Thymus (tissue), 11 donors: Measurements from ENCODE around the gene EEF1B2. TPM values are rescaled to one million over a fixed set of nuclear protein-coding genes. Genes with fewer than 3 reads are reported as not detected.
"Not testable (repeated sequence)": the region's sequence is repeated elsewhere in the genome, so short reads cannot be mapped to it uniquely, and the experiment has no call there.

Source experiments
- DNase-seq, 9 donors: peaks; one replicate each; pipeline ENCODE4 v3.0.0-alpha.2; 2013; ENCODE audit warnings: low spot score in 9 of 9, low read depth in 6 of 9, missing footprints in 1 of 9
- H3K27ac ChIP-seq, 2 donors: one replicate each; pipeline ENCODE4 v1.5.1; 2013; ENCODE audit warnings: control low read depth in 1 of 2, low read depth in 1 of 2, low read length in 1 of 2, mild to moderate bottlenecking in 1 of 2, moderate library complexity in 1 of 2
- H3K27me3 ChIP-seq, 2 donors: one replicate each; pipeline ENCODE4 v1.5.1; 2013; ENCODE audit warnings: low read length in 1 of 2; ENCODE audit not compliant: control insufficient read depth in 2 of 2, insufficient read depth in 1 of 2
- H3K36me3 ChIP-seq, 2 donors: one replicate each; pipeline ENCODE4 v1.5.1; 2013; ENCODE audit warnings: low read length in 1 of 2, mild to moderate bottlenecking in 1 of 2, moderate library complexity in 1 of 2; ENCODE audit not compliant: control insufficient read depth in 2 of 2, insufficient read depth in 2 of 2
- H3K4me1 ChIP-seq, 2 donors: one replicate each; pipeline ENCODE4 v1.5.1; 2013; ENCODE audit warnings: low read length in 2 of 2; ENCODE audit not compliant: control insufficient read depth in 2 of 2, insufficient read depth in 2 of 2
- H3K4me3 ChIP-seq, 2 donors: one replicate each; pipeline ENCODE4 v1.5.1; 2013; ENCODE audit warnings: low read length in 2 of 2, control low read depth in 1 of 2, mild to moderate bottlenecking in 1 of 2
- H3K9me3 ChIP-seq, 2 donors: one replicate each; pipeline ENCODE4 v1.5.1; 2013; ENCODE audit warnings: low read length in 1 of 2, mild to moderate bottlenecking in 1 of 2; ENCODE audit not compliant: control insufficient read depth in 2 of 2, insufficient read depth in 1 of 2
- WGBS: extraction: QIAGEN DNeasy Blood & Tissue Kit; methylation state at CpG from one replicate; pipeline ENCODE4 v1.1.7; 2013; 5-methylcytosine and 5-hydroxymethylcytosine counted together
- polyA plus RNA-seq: library from polyadenylated mRNA; stranded (reverse); fragments of 200-250 nt; gene quantifications from one replicate; pipeline ENCODE4 v1.2.3, GENCODE V29; 2013
- total RNA-seq: library from RNA; stranded (reverse); fragments of 120-200 nt; gene quantifications from one replicate; pipeline ENCODE4 v1.2.4, GENCODE V29; 2013
- donor health status: healthy.

Gene EEF1B2
- total and polyA plus RNA-seq, 2 donors: 802 to 960 TPM

DNA sequence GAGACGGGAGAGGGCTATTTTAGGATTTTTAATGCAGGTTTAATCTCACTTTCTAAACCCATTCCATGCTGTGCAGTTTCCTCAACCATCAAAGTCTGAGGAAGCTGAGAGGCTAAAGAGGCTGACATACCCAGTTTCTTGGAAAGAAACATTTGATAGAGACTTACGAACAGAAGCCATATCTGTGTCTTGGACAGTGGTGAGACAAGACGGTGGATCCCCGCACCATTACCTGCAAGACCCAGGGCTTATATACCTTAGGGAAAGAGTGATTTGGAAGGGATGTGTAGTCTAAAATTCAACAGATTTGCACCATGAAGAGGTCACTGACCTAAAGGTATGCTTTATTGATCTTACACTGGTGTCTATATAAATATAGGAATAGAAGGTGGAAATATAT is 13.5 kb downstream of the EEF1B2 start:
- Histone ChIP-seq H3K27me3 (no peaks in the 10 kb centered on the region), H3K4me3 (no peak overlapping the region), H3K9me3 (no peaks in the 10 kb centered on the region), H3K36me3 (no peaks in the 10 kb centered on the region), H3K27ac (no peak overlapping the region), H3K4me1 (no peaks in the 10 kb centered on the region)
- DNase-seq: no peak
- 97% methylated on average over 4 of the region's 4 CpGs for WGBS

DNA sequence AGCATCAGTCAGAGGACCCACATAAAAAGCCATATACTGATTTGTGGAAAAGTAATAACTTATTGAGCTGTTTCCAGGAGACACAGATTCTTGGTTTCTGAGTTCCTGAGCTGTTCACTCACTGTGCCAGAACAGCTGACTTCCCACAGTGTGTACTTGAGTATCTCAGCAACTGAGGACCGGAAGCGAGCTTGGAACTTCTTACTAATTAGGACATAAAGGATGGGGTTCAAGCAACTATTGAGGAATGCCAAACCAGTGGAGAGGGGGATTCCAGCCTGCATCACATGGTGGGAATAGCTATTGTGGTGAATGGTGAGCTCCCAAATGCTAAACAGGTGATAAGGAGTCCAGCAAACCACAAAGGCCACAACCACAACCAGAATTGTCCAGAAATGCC is 16.4 kb downstream of the EEF1B2 start:
- no peaks in the 10 kb centered on the region for H3K9me3 ChIP-seq
- H3K36me3 ChIP-seq: no peaks in the 10 kb centered on the region
- no peak for DNase-seq
- no peak overlapping the region for H3K4me3 ChIP-seq
- H3K27me3 ChIP-seq: no peaks in the 10 kb centered on the region
- H3K27ac ChIP-seq: no peak overlapping the region
- WGBS: 96% methylated on average over 2 of the region's 2 CpGs
- no peaks in the 10 kb centered on the region for H3K4me1 ChIP-seq

DNA sequence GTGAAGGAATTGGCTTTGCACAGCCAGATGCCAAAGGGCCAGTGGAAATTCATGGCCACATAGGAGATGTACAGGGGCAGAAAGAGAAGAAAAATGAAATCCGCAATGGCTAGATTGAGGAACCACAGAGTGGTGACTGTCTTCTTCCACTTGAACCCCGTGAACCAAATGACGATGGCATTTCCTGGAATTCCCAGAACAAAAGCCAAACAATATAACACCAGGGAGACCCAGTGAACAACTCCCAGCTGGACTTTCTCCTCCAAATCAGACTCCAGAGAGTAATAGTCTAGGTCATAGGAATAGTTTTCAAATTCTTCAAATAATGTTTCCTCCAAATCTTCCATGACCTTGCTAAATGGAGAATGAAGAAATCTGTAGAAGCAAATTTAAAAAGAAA is 17.2 kb downstream of the EEF1B2 start:
- Histone ChIP-seq H3K27me3 (no peaks in the 10 kb centered on the region), H3K36me3 (no peaks in the 10 kb centered on the region), H3K9me3 (no peaks in the 10 kb centered on the region), H3K4me3 (no peak overlapping the region), H3K4me1 (no peaks in the 10 kb centered on the region), H3K27ac (no peak overlapping the region)
- no peak for DNase-seq
- 63% methylated on average over 3 of the region's 3 CpGs for WGBS

DNA sequence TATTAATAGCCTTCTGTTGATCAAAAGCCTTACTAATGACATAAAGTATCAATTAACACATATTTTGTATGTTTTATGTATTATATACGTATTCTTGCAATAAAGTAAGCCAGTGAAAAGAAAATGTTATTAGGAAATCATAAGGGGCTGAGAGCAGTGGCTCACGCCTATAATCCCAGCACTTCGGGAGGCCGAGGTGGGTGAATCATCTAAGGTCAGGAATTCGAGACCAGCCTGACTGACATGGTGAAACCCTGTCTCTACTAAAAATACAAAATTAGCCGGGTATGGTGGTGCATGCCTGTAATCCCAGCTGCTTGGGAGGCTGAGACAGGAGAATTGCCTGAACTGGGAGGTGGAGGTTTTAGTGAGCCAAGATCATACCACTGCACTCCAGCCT is 21.8 kb downstream of the EEF1B2 start:
- not testable (repeated sequence) for H3K27ac ChIP-seq, DNase-seq

DNA sequence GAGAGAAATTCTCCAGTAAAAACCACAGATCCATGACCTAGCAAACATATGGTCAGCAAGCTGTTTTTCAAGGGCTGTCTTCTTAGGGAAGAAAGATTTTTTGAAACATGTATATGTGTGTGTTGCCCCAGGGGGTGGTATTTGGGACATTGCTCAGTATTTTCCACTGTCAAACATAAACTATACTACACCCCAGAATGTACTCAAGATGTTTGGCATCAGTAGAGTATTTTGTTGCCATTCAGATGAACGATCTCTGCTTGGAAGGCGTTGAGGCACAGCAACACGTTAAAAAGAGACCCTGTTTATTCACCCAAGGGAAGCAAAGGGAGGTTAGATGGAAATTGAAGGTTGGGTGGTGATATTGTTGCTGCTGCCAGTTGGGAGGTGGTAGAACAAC is 30.0 kb downstream of the EEF1B2 start:
- DNase-seq: no peak
- Histone ChIP-seq H3K36me3 (no peaks in the 10 kb centered on the region), H3K9me3 (no peaks in the 10 kb centered on the region), H3K27ac (no peak overlapping the region), H3K27me3 (no peaks in the 10 kb centered on the region), H3K4me3 (no peak overlapping the region), H3K4me1 (no peaks in the 10 kb centered on the region)
- WGBS: 88% methylated on average over 3 of the region's 3 CpGs

More for the DNA sequence above, 21.8 kb downstream of the EEF1B2 start:
- not testable (repeated sequence) for H3K36me3 ChIP-seq, H3K27me3 ChIP-seq, H3K4me1 ChIP-seq, H3K4me3 ChIP-seq, H3K9me3 ChIP-seq
- WGBS: 95% methylated on average over 6 of the region's 6 CpGs

DNA sequence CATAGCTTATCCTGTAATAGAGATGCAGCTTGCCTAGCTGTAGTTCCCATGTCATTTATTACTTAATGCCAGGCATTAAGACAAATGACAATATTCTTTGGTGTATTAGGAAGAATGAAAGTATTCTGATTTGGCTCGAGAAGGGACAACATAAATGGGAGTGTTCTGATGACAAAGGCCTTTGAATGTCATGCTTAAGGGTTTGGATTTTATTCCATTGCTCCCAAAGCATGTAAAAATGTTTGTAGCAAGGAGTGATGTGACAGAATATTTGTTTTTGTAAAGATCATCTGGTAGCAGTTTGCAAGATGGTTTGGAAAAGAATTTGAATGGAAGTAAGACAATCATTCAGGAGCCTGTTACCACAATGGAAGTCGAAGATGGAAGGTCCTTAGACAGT is 30.4 kb downstream of the EEF1B2 start:
- Histone ChIP-seq H3K4me3 (no peak overlapping the region), H3K4me1 (no peaks in the 10 kb centered on the region), H3K36me3 (no peaks in the 10 kb centered on the region), H3K27ac (no peak overlapping the region), H3K9me3 (no peaks in the 10 kb centered on the region), H3K27me3 (no peaks in the 10 kb centered on the region)
- 94% methylated on average over 2 of the region's 2 CpGs for WGBS
- DNase-seq: no peak

DNA sequence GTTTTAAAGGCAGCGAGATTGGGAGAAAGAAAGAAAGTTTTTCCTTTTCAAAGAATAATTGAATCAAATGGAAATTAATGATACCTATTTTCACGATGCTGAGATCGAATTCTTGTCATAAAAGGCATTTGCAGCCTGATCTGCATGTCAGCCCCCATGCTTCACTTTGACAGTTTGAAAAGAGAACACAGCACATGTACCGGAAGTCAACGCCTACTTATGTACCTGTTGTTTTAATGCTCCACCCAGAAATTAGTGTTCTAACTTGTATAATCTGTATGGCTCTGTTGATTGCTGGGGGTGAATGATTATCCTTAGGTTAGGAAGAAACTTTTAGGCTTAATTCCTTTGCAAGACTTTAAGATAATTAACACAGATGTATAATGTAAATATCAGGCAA is 31.0 kb downstream of the EEF1B2 start:
- Histone ChIP-seq H3K36me3 (no peaks in the 10 kb centered on the region), H3K27ac (no peak overlapping the region), H3K4me1 (no peaks in the 10 kb centered on the region), H3K4me3 (no peak overlapping the region), H3K27me3 (no peaks in the 10 kb centered on the region), H3K9me3 (no peaks in the 10 kb centered on the region)
- 94% methylated on average over 5 of the region's 5 CpGs for WGBS
- no peak for DNase-seq

DNA sequence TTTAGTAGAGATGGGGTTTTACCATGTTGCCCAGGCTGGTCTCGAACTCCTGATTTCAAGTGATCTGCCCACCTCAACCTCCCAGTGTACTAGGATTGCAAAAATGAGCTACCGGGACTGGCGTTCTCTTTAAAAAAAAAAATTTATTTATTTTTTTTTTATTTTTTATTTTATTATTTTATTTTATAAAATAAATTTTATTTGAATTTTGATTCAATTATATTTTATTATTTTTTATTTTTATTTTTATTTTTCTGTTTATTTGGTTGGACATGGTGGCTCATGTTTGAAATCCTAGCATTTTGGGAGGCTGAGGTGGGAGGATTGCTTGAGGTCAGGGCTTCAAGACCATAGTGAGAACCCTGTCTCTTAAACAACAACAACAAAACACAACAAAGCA is 32.5 kb downstream of the EEF1B2 start:
- no peaks in the 10 kb centered on the region for H3K4me1 ChIP-seq
- no peak overlapping the region for H3K27ac ChIP-seq
- WGBS: 97% methylated on average over 3 of the region's 3 CpGs
- H3K4me3 ChIP-seq: no peak overlapping the region
- no peaks in the 10 kb centered on the region for H3K9me3 ChIP-seq
- no peak for DNase-seq
- no peaks in the 10 kb centered on the region for H3K27me3 ChIP-seq
- H3K36me3 ChIP-seq: no peaks in the 10 kb centered on the region

DNA sequence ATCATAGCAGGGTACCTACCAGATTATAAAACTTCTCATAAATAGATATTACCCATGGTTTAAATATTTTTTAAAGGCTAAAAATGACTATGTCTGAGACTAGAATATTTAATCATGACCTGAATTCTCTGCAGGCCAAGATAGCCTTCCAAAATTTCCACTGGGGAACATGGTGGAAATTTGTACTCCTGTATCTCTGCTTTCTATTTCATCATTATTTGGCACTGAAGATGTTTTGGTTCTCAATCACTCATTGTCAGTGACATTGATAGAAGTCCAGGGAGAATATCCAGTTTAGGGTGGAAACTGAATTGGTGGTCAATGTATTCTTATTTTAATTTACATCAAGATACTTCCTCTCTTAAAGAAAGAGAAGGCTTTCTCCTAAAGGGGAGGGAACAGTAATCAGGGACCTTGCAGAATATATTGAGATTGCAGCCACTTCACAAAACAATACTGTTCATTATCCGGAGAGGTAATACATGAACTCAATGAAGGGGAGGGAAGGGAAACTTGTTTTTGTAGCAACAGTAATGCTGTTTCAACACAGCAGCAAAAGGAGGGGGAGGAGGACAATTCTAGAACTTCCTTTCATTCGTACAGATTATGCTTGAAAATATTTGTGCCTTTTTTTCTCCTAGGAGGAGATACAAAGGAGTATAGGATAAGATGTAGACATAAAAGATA is 34.1 kb downstream of the EEF1B2 start:
- no peak for DNase-seq
- Histone ChIP-seq H3K36me3 (no peaks in the 10 kb centered on the region), H3K4me1 (no peaks in the 10 kb centered on the region), H3K9me3 (no peaks in the 10 kb centered on the region), H3K27ac (no peak overlapping the region), H3K27me3 (no peaks in the 10 kb centered on the region), H3K4me3 (no peak overlapping the region)
- 66% methylated on average over 2 of the region's 2 CpGs for WGBS

DNA sequence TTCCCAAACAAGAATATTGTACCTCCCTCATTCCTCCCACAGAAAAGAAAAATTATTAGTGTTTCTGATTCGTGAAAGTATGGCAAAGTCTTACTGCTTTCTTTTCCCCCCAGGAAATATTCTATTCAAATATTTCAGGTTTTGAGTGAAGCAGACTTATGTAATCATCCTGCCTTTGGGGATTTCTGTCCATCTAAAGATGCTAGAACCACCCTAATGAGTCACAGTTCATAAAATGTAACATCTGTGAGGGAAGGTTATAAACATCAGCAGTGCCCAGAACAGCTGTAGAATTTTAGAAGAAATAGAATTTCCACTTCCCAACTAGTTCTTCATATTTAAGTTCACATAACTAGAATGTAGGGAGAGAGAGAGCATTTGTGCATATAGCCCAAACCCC is 39.0 kb downstream of the EEF1B2 start:
- DNase-seq: no peak
- Histone ChIP-seq H3K27ac (no peak overlapping the region), H3K9me3 (no peaks in the 10 kb centered on the region), H3K4me1 (no peaks in the 10 kb centered on the region), H3K36me3 (no peaks in the 10 kb centered on the region), H3K4me3 (no peak overlapping the region), H3K27me3 (peaks cover 0 to 2% of the 10 kb centered on the region in 2 donors)
- 85% methylated on average over 1 of the region's 1 CpG for WGBS
